Stimulated activated CD8-positive, alpha-beta memory T cell treated with anti-CD3 and anti-CD28 coated beads, Interleukin-2, amount 100 ng/mL, for 48 hours (primary cell): ENCODE data around the gene KCND2.
"Not testable (repeated sequence)": the region's sequence is repeated elsewhere in the genome, so short reads cannot be mapped to it uniquely, and the experiment has no call there.

Experiments used
- DNase-seq, 2 donors: peaks; one replicate each; pipeline ENCODE4 v3.0.0-alpha.2; 2020; ENCODE audit warnings: low read depth in 2 of 2

Gene KCND2

GRCh38 chr7:120272701-120273475 is at the start of gene KCND2:
Gene KCND2 (plus strand): TSS chr7:120273175.
- DNase-seq, result no peak

GRCh38 chr7:120226188-120226587 is 46.8 kb upstream of the KCND2 start:
- no peak for DNase-seq

GRCh38 chr7:120227255-120227654 is 45.7 kb upstream of the KCND2 start:
- DNase-seq, result no peak

- no peak for DNase-seq
These were observed 43.9 kb upstream of the KCND2 start for GRCh38 chr7:120229084-120229483.

- DNase-seq, result no peak
These were observed 39.6 kb upstream of the KCND2 start for GRCh38 chr7:120233338-120233737.

- DNase-seq, result not testable (repeated sequence)
These were observed 32.6 kb upstream of the KCND2 start for GRCh38 chr7:120240350-120240749.

- DNase-seq, result no peak
These were observed 31.0 kb upstream of the KCND2 start for GRCh38 chr7:120241973-120242372.

- no peak for DNase-seq
These were observed 18.1 kb upstream of the KCND2 start for GRCh38 chr7:120254845-120255244.

- no peak for DNase-seq
These were observed 16.5 kb upstream of the KCND2 start for GRCh38 chr7:120256344-120257070.

GRCh38 chr7:120259386-120259785 is 13.6 kb upstream of the KCND2 start:
- DNase-seq, result no peak

- DNase-seq, result no peak
These were observed 12.9 kb upstream of the KCND2 start for GRCh38 chr7:120260111-120260510.

- no peak for DNase-seq
These were observed 714 bp upstream of the KCND2 start for GRCh38 chr7:120272261-120272660.

- no peak for DNase-seq
These were observed 551 bp downstream of the KCND2 start for GRCh38 chr7:120273476-120273975.

- no peak for DNase-seq
These were observed 1.5 kb downstream of the KCND2 start for GRCh38 chr7:120274482-120274881.

GRCh38 chr7:120274899-120275298 is 1.9 kb downstream of the KCND2 start:
- DNase-seq, result no peak

GRCh38 chr7:120276720-120277119 is 3.7 kb downstream of the KCND2 start:
- no peak for DNase-seq

- DNase-seq, result no peak
These were observed 5.8 kb downstream of the KCND2 start for GRCh38 chr7:120278773-120279172.

GRCh38 chr7:120280743-120281142 is 7.8 kb downstream of the KCND2 start:
- no peak for DNase-seq

- no peak for DNase-seq
These were observed 20.1 kb downstream of the KCND2 start for GRCh38 chr7:120293027-120293426.

GRCh38 chr7:120302190-120302589 is 29.2 kb downstream of the KCND2 start:
- no peak for DNase-seq

- no peak for DNase-seq
These were observed 30.1 kb downstream of the KCND2 start for GRCh38 chr7:120303105-120303504.

- no peak for DNase-seq
These were observed 31.7 kb downstream of the KCND2 start for GRCh38 chr7:120304674-120305073.

GRCh38 chr7:120307991-120308545 is 35.1 kb downstream of the KCND2 start:
- no peak for DNase-seq
